IMR-90 (cell line): ENCODE results near the gene RTKN. TPM values are rescaled to one million over a fixed set of nuclear protein-coding genes. Genes with fewer than 3 reads are reported as not detected.

Source experiments
- ATAC-seq: fragments of 200-7000 bp; cut with Tn5 transposase; 2 replicates; pipeline ENCODE4 v1.9.1; 2020; ENCODE audit warnings: low read depth, mild to moderate bottlenecking, moderate library complexity
- BruUV-seq: library from RNA; stranded (reverse); fragments of 400-500 nt; replicated peaks from 2 replicates; lab custom pipeline; 2021; lab: Mats Ljungman, UMichigan
- CTCF ChIA-PET: fragments of 300-600 bp; formaldehyde crosslinking; extraction: SDS; loops from one replicate; lab custom pipeline; 2021; ENCODE audit warnings: antibody characterized with exemption; lab: Yijun Ruan, JAX
- POLR2A ChIA-PET: fragments of 300-600 bp; sonication (Branson Sonifier 250); formaldehyde crosslinking; loops from one replicate; lab custom pipeline; 2022; ENCODE audit warnings: antibody characterized with exemption; ENCODE audit not compliant: unreplicated experiment; lab: Charles Lee
- DNase-seq: peaks from one replicate; pipeline ENCODE4 v3.0.0; 2013
- H2AFZ ChIP-seq: replicated peaks from 2 replicates; pipeline ENCODE3; 2013; ENCODE audit warnings: low read length, mild to moderate bottlenecking; ENCODE audit not compliant: poor library complexity
- H2AK5ac ChIP-seq: 2 replicates; pipeline ENCODE4 v1.6.1; 2013; ENCODE audit warnings: low read depth, low read length, inconsistent platforms
- H2AK9ac ChIP-seq: replicated peaks from 2 replicates; pipeline ENCODE3; 2013; ENCODE audit warnings: mild to moderate bottlenecking, low read depth, low read length, moderate library complexity; ENCODE audit not compliant: poor library complexity
- H2BK120ac ChIP-seq: 2 replicates; pipeline ENCODE4 v1.6.1; 2013; ENCODE audit warnings: low read depth, low read length, inconsistent platforms
- H2BK15ac ChIP-seq: 3 replicates; pipeline ENCODE4 v1.6.1; 2013; ENCODE audit warnings: low read depth, low read length, inconsistent platforms
- H2BK20ac ChIP-seq: 2 replicates; pipeline ENCODE4 v1.6.1; 2013; ENCODE audit warnings: low read depth, mild to moderate bottlenecking, inconsistent platforms, low read length, moderate library complexity
- H2BK5ac ChIP-seq: 2 replicates; pipeline ENCODE4 v1.6.1; 2013; ENCODE audit warnings: mild to moderate bottlenecking, low read depth, low read length, inconsistent platforms; ENCODE audit not compliant: poor library complexity, severe bottlenecking
- H3K14ac ChIP-seq: replicated peaks from 2 replicates; pipeline ENCODE4 v1.6.1; 2013; ENCODE audit warnings: low read depth, low read length, inconsistent platforms
- H3K18ac ChIP-seq: 2 replicates; pipeline ENCODE4 v1.6.1; 2013; ENCODE audit warnings: low read depth, low read length, control low read depth
- H3K23ac ChIP-seq: 2 replicates; pipeline ENCODE4 v1.6.1; 2013; ENCODE audit warnings: low read depth, low read length, inconsistent platforms
- H3K27ac ChIP-seq: 2 replicates; pipeline ENCODE4 v1.5.1; 2013; ENCODE audit warnings: mild to moderate bottlenecking, control low read depth, low read length; ENCODE audit not compliant: insufficient read depth
- H3K27me3 ChIP-seq: 2 replicates; pipeline ENCODE4 v1.6.1; 2013; ENCODE audit warnings: low read length; ENCODE audit not compliant: control insufficient read depth, insufficient read depth
- H3K36me3 ChIP-seq: 2 replicates; pipeline ENCODE4 v1.6.1; 2013; ENCODE audit warnings: low read length, mixed read lengths; ENCODE audit not compliant: control insufficient read depth, insufficient read depth
- H3K4ac ChIP-seq: 2 replicates; pipeline ENCODE4 v1.6.1; 2013; ENCODE audit warnings: low read depth, low read length, inconsistent platforms
- H3K4me1 ChIP-seq: 2 replicates; pipeline ENCODE4 v1.6.1; 2013; ENCODE audit warnings: low read length, mixed read lengths; ENCODE audit not compliant: control insufficient read depth, insufficient read depth
- H3K4me2 ChIP-seq: 2 replicates; pipeline ENCODE4 v1.6.1; 2013; ENCODE audit warnings: low read depth, mild to moderate bottlenecking, control low read depth, low read length, moderate library complexity
- H3K4me3 ChIP-seq: 2 replicates; pipeline ENCODE4 v1.5.1; 2013; ENCODE audit warnings: low read depth, mild to moderate bottlenecking, control low read depth, low read length, moderate library complexity; ENCODE audit not compliant: insufficient read depth
- H3K56ac ChIP-seq: 2 replicates; pipeline ENCODE4 v1.6.1; 2013; ENCODE audit warnings: low read length, inconsistent platforms; ENCODE audit not compliant: insufficient read depth; ENCODE audit errors: extremely low read depth
- H3K79me1 ChIP-seq, 2 experiments: 2 replicates each; pipeline ENCODE4 v1.6.1; 2013; ENCODE audit warnings: low read length in 2 of 2, inconsistent platforms in 1 of 2, low read depth in 1 of 2
- H3K9ac ChIP-seq: 2 replicates; pipeline ENCODE4 v1.6.1; 2013; ENCODE audit warnings: low read depth, low read length, control low read depth
- H3K9me1 ChIP-seq: 2 replicates; pipeline ENCODE4 v1.6.1; 2013; ENCODE audit warnings: low read length, inconsistent platforms; ENCODE audit not compliant: insufficient read depth
- H3K9me3 ChIP-seq: 2 replicates; pipeline ENCODE4 v1.6.1; 2013; ENCODE audit warnings: low read length; ENCODE audit not compliant: control insufficient read depth, insufficient read depth
- H4K20me1 ChIP-seq: 2 replicates; pipeline ENCODE4 v1.6.1; 2013; ENCODE audit warnings: low read length, inconsistent platforms; ENCODE audit not compliant: insufficient read depth
- H4K5ac ChIP-seq: 2 replicates; pipeline ENCODE4 v1.6.1; 2013; ENCODE audit warnings: mild to moderate bottlenecking, low read depth, low read length, control low read depth
- H4K8ac ChIP-seq, 2 experiments: 2 replicates each; pipeline ENCODE4 v1.6.1; 2013; ENCODE audit warnings: low read depth in 2 of 2, low read length in 2 of 2, control low read depth in 1 of 2, inconsistent platforms in 1 of 2
- H4K91ac ChIP-seq: 2 replicates; pipeline ENCODE4 v1.6.1; 2013; ENCODE audit warnings: low read depth, low read length, inconsistent platforms; ENCODE audit not compliant: insufficient read depth
- BHLHE40 ChIP-seq: fragments of 150-350 bp; IDR thresholded peaks from 2 replicates; pipeline ENCODE4 v1.6.1; 2016; ENCODE audit warnings: mild to moderate bottlenecking, low read depth, low read length
- CEBPB ChIP-seq: IDR thresholded peaks from 2 replicates; pipeline ENCODE4 v1.6.1; 2012; ENCODE audit warnings: low read depth, low read length, improper control_type of control experiment
- CHD1 ChIP-seq: IDR thresholded peaks from 2 replicates; pipeline ENCODE4 v1.6.1; 2012; ENCODE audit warnings: low read depth, low read length, improper control_type of control experiment
- CTCF ChIP-seq: conservative IDR thresholded peaks from 2 replicates; pipeline ENCODE4 v1.5.1; 2012; ENCODE audit warnings: mild to moderate bottlenecking, low read depth, low read length, improper control_type of control experiment
- ELK1 ChIP-seq: fragments of 150-350 bp; IDR thresholded peaks from 2 replicates; pipeline ENCODE4 v1.6.1; 2016; ENCODE audit warnings: low read depth, mild to moderate bottlenecking, low read length, moderate library complexity, borderline replicate concordance
- FOS ChIP-seq: fragments of 150-350 bp; IDR thresholded peaks from 2 replicates; pipeline ENCODE4 v1.6.1; 2016; ENCODE audit warnings: low read depth, low read length
- MAFK ChIP-seq: IDR thresholded peaks from 2 replicates; pipeline ENCODE4 v1.6.1; 2012; ENCODE audit warnings: low read depth, low read length, improper control_type of control experiment
- MAZ ChIP-seq: IDR thresholded peaks from 2 replicates; pipeline ENCODE4 v1.6.1; 2012; ENCODE audit warnings: low read depth, mild to moderate bottlenecking, low read length, improper control_type of control experiment, moderate library complexity, borderline replicate concordance
- MXI1 ChIP-seq: IDR thresholded peaks from 2 replicates; pipeline ENCODE4 v1.6.1; 2012; ENCODE audit warnings: low read depth, mild to moderate bottlenecking, low read length, moderate library complexity, borderline replicate concordance
- NFE2L2 ChIP-seq: fragments of 150-350 bp; IDR thresholded peaks from 2 replicates; pipeline ENCODE4 v1.6.1; 2016; ENCODE audit warnings: low read depth, mild to moderate bottlenecking, low read length
- POLR2A ChIP-seq: IDR thresholded peaks from 2 replicates; pipeline ENCODE4 v1.6.1; 2012; ENCODE audit warnings: mild to moderate bottlenecking, low read depth, low read length
- RAD21 ChIP-seq: IDR thresholded peaks from 2 replicates; pipeline ENCODE4 v1.6.1; 2012; ENCODE audit warnings: low read length, improper control_type of control experiment
- RCOR1 ChIP-seq: IDR thresholded peaks from 2 replicates; pipeline ENCODE4 v1.6.1; 2012; ENCODE audit warnings: mild to moderate bottlenecking, low read length, improper control_type of control experiment; ENCODE audit not compliant: insufficient replicate concordance
- RFX5 ChIP-seq: IDR thresholded peaks from 2 replicates; pipeline ENCODE4 v1.8.0; 2012; ENCODE audit warnings: low read depth, mild to moderate bottlenecking, low read length, moderate library complexity
- SMC3 ChIP-seq: fragments of 150-350 bp; IDR thresholded peaks from 2 replicates; pipeline ENCODE4 v1.6.1; 2016; ENCODE audit warnings: low read depth, mild to moderate bottlenecking, antibody characterized with exemption, low read length, moderate library complexity
- USF2 ChIP-seq: fragments of 150-350 bp; IDR thresholded peaks from 2 replicates; pipeline ENCODE4 v1.6.1; 2017; ENCODE audit warnings: mild to moderate bottlenecking, antibody characterized with exemption, low read length, low read depth
- WGBS, 2 experiments: methylation state at CpG; one replicate each; pipeline versions ENCODE4 v1.1.5 to v1.1.7; 2013; ENCODE audit warnings: missing lambda C conversion rate in 2 of 2; ENCODE audit not compliant: insufficient read length in 1 of 2; ENCODE audit errors: extremely low coverage in 2 of 2; 5-methylcytosine and 5-hydroxymethylcytosine counted together
- dilution Hi-C: fragments of 300-500 bp; cut with HindIII; formaldehyde crosslinking; loops from one replicate; pipeline ENCODE4 v1.14.3; 2018; ENCODE audit warnings: low sequenced_read_pairs; ENCODE audit not compliant: unreplicated experiment
- in situ Hi-C: fragments of 300-500 bp; cut with MboI; formaldehyde crosslinking; loops from 3 replicates; pipeline ENCODE4 v1.14.3; 2019; ENCODE audit warnings: low sequenced_read_pairs, inconsistent platforms, mixed read lengths
- intact Hi-C: fragments of 100-400 bp; cut with micrococcal nuclease; formaldehyde crosslinking; loops from 2 replicates; pipeline ENCODE4 v1.10.0; 2022
- polyA plus RNA-seq, 3 experiments: library from polyadenylated mRNA; depleted of rRNA; stranded (reverse); fragments of >200 nt; gene quantifications; 2 replicates each; pipeline ENCODE4 v1.2.3, GENCODE V29; 2012; ENCODE audit warnings: low replicate concordance in 1 of 3
- total RNA-seq: library from RNA; depleted of rRNA; stranded (reverse); fragments of >200 nt; gene quantifications from 2 replicates; pipeline ENCODE4 v1.2.3, GENCODE V29; 2012

Gene RTKN
- total and polyA plus RNA-seq, 2 of the 4 experiments (the other 2 are of a cell fraction) = 11.1 to 19.7 TPM

- Histone ChIP-seq H3K36me3 (peaks cover 3% of the 10 kb centered on the region; the same call in 1 of the 2 replicates), H2BK5ac (no peak overlapping the region), H3K56ac (no peak overlapping the region), H3K27me3 (peaks cover 12% of the 10 kb centered on the region), H3K18ac (no peak overlapping the region), H3K14ac (no peak overlapping the region), H3K9me1 (peaks cover 7% of the 10 kb centered on the region), H3K4me3 (no peak overlapping the region), H2AFZ (no peak overlapping the region), H2AK5ac (no peak overlapping the region), H4K8ac (no peak overlapping the region), H3K79me1 (peaks cover 2 to 8% of the 10 kb centered on the region in 2 experiments; a peak in 2 of 4 replicates), H3K4me2 (no peak overlapping the region), H4K91ac (no peak overlapping the region), H3K4me1 (peaks cover 3% of the 10 kb centered on the region), H2BK15ac (no peak overlapping the region), H2BK120ac (no peak overlapping the region), H4K20me1 (no peaks in the 10 kb centered on the region), H4K5ac (no peak overlapping the region), H3K9me3 (no peaks in the 10 kb centered on the region), H3K4ac (no peak overlapping the region), H3K9ac (no peak overlapping the region), H2BK20ac (no peak overlapping the region), H3K27ac (no peak overlapping the region), H3K23ac (no peak overlapping the region), H2AK9ac (no peak overlapping the region)
- no TSS peak for BruUV-seq
- ATAC-seq (no peak), DNase-seq (no peak)
- intact Hi-C loops (no loop called here), in situ Hi-C loops (no loop called here), dilution Hi-C loops (no loop called here)
- ChIA-PET CTCF (no interaction called here), POLR2A (no interaction called here)
- no CpG with 5 or more reads among the region's 2 CpGs for WGBS, 2 experiments
- TF ChIP-seq SMC3 (no peak), BHLHE40 (no peak), CTCF (no peak), RFX5 (no peak), FOS (no peak), RAD21 (no peak), RCOR1 (no peak), MXI1 (no peak), POLR2A (no peak), CEBPB (no peak), NFE2L2 (no peak), ELK1 (no peak), MAFK (no peak), MAZ (no peak), CHD1 (no peak), USF2 (no peak)
Observed at GRCh38 chr2:74420006-74420405, 21.7 kb downstream of the RTKN start.
